SKM-1 (cell line): ENCODE data around the gene PAPPA.

Experiments
- DNase-seq: peaks from one replicate; lab custom pipeline; 2025; ENCODE audit not compliant: unreplicated experiment; lab: John Stamatoyannopoulos, UW

The PAPPA gene

GRCh38 chr9:116409638-116410037, 256.0 kb downstream of the PAPPA start:
- DNase-seq: no peak

GRCh38 chr9:116411506-116411905, 257.9 kb downstream of the PAPPA start:
- DNase-seq: no peak

DNA sequence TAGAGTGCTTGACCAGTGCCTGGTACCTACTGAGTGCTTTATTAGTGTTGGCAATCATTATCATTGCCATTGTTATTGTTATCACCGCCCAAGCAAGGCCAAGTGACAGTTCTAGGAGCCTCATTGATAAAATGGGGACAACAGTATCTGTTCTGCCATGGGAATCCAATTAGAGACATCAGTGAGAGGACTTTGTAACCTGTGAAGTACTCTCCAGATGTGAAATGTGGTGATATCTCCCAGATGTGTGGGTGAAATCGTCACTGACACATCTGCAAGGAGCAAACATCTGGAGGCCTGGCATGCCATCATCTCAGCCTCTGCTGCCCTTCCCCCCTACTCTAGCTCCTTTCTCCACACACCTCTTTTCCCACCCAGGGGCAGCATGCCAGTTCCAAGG, 260.8 kb downstream of the PAPPA start:
- DNase-seq: no peak

GRCh38 chr9:116416421-116416820, 262.8 kb downstream of the PAPPA start:
- no peak for DNase-seq

DNA sequence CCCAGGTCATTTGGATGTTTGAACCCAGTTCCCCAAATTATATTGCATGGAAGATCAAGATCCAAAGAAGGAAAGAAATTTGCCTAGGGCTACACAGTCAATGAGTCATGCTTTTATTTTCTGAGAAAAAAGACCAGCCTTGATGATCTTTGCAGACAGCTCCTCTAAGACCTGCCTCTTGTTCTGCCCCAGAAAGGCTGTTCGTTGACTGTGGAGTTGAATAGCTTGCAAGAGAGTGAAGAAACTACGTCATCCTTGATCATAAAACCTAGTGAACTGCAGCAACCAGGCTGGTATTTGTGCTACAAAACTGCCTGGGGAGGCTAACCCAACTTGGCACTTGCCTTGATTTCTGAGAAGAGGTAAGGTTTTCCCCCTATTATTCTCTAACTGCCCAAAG, 263.9 kb downstream of the PAPPA start:
- DNase-seq: no peak

GRCh38 chr9:116419181-116419580, 265.6 kb downstream of the PAPPA start:
- DNase-seq: no peak

DNA sequence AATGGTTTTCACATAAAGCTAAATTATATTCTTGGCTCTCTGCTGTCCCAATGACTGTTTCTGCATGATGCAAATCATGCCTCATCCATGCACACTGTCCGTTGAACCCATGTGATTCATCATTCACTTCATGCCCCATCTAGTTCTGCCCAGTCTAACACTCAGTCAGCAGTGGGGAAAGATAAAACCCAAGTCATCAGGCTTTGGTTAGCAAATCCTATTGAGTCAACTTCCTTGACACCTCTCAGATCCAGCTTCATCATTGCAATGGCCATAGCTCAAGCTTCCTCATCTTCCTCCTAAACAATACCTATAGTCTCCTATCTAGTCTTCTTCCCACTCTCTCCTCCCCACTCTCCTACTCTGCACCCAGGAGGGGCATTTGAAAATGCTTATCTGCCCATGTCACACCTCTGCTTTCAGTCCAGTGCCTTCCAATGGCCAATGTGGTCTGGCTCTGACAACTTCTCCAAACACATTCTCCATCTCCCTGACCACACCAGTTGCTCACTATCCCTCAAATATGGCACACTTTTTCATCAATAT, 267.5 kb downstream of the PAPPA start:
- no peak for DNase-seq

DNA sequence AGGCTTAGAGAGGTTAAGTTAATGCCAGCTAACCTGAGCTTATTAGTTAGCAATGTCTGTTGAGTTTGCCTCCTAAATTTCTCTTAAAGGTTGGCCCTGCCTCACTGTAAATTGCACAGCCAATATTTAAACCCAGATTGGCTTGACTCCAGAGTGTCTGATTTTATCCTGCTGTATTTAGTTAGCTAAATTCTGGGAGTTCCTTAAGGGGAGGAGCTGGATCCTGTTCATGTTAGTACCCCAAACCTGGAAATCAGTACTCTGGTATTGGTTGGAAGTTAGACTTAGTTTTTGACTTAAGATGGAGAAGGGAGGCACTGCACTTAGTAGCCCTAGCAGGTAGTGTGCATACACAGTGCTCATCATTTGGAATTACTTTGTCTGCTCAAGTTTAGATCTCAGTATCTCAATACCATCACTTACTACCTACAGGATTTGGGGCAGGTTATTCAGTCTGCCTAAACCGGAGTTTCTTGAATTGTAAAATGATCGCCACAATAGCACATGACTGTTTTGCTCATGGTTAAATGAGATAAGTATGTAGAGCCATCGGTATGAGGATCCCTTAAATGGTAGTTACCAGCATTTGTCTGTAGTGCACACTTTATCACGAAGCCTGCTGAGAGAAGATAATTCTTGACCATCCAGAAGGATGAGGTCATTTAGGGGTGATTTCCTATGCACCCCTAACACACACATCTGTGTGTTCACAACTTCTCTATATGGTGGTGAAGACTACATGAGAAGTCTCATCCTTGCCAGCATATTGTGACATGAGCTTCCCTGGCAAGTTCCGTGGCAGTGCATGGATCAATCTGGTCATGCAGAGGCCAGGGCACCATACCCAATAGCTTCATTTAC, 268.8 kb downstream of the PAPPA start:
- no peak for DNase-seq

DNA sequence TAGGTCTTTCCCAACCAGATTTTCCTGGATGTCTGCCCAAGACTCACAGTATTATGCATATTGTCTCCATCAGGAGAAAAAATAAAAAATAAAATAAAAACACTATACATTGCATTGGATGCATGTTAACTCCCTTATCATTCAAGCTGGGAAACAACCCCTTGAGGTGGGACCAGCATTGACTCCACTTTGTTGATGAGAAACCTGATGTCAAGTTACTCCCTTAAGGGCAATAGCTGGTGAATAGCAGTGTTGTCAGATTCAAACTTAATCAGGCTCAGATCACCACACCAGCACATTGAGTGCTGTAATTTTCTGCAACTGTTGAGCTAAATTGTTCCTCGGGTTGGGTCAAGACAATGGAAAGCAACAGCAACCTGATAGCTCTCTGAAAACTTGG, 269.6 kb downstream of the PAPPA start:
- no peak for DNase-seq

DNA sequence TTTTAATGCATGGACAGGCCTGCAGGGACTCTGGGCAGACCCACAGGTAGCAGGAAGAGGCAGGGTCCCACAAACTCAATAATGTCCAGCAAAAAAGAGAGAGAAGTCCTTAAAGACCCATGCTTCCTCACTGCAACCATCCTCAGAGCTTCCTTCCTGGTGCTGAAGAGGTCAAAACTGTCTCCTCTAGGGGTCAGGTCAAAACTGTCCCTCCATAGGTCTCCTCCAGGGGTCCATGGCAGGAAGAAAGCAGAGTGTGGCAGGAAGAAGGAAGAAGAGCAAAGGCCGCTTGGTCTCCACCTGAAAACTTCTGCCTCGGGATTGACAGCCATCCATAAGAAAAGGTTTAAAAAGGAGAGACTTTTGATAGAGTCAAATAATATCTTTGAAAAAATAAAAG, 271.7 kb downstream of the PAPPA start:
- DNase-seq: no peak

DNA sequence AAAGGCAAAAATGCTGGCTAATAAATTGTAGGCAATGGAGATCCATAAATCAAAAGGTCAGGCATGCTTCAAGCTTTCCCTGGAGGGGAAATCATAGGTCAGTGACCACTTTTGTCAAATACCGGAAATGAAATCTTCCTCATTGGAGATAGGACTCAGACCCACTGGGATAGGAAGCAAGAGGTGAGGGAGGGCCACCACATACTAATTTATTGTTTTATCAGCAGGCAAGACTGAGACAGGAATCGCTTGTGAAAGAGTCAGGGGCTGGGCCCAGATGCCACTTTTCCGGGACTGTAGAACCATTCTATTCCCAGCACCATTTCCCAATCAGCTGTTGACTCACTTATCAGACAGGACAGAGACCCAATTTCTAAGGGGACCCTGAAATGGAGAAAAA, 277.3 kb downstream of the PAPPA start:
- DNase-seq: no peak

GRCh38 chr9:116432051-116432450, 278.5 kb downstream of the PAPPA start:
- DNase-seq: no peak

DNA sequence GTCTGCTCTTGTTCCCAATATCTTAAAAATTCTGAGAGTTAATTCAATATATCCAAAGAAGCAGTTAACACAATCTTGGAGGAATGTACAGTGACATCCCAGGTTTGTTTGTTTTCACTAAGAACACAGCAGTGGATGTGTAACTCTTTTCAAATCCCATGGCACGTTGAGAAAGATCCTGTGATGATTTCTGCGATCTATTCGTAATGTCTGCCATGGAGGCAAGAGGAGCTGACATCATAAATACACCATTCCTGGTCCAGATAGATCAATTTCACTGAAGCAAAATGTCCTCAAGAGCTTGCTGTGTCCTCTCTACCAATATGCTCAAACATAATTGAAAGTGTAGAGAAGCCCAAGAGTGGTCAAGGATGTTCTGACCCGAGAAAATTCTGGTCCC, 280.7 kb downstream of the PAPPA start:
- no peak for DNase-seq

DNA sequence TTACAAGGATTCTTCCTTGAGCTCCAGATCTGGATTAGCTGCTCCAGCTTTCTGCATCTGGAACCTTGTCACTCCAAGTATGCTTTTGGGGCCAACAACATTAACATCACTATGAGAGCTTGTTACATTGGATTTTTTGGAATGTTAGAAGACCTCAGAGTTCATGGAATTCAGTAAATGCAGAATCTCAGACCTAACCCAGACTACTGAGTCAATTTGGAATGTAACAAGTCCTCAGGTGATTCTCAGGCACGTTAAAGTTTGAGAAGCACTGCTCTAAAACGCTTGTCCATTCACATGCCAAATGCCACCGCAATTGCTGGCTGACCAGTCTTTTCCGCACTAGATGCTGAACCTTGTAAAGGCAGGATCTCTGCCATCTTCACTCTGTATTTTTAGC, 282.1 kb downstream of the PAPPA start:
- no peak for DNase-seq

GRCh38 chr9:116436121-116436520, 282.5 kb downstream of the PAPPA start:
- DNase-seq: no peak

GRCh38 chr9:116437411-116438370, 284.1 kb downstream of the PAPPA start:
- no peak for DNase-seq

GRCh38 chr9:116442528-116442927, 288.9 kb downstream of the PAPPA start:
- no peak for DNase-seq

DNA sequence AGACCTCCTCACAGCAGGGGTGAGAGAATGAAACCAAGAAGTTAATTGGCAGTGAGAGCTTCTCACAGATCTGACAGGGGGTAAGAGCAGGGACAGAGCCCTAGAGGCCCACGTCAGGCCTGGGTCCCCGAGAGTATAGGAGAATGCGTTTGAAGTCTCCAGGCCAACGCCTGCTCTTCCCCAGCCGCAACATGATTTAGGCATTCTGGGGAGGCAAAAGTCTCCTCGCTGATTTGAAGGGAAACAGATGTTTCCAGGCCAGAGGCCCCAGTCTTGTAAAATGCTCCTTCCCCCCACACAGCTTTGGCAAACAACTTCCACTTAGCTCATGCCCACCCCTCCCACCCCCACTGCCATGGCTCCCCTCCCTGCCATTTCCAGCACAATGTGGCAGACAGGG, 294.3 kb downstream of the PAPPA start:
- DNase-seq: no peak

GRCh38 chr9:116448431-116448830, 294.8 kb downstream of the PAPPA start:
- DNase-seq: no peak

DNA sequence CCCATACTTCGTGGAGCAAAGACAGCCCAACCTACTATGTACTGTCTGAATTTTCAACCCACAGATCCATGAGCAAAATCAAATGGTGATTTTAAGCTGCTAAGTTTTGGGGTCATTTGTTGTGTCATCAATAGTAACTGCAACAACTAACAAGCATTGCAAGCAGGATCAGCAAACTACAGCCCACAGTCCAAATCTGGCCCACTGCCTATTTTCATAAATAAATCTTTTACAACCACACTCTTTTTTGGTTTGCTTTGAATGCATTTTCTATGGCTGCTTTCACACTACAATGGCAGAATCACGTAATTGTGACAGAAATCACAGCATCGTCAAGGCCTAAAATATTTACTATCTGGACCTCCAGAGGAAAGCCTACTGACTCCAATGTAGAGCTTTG, 296.4 kb downstream of the PAPPA start:
- no peak for DNase-seq

DNA sequence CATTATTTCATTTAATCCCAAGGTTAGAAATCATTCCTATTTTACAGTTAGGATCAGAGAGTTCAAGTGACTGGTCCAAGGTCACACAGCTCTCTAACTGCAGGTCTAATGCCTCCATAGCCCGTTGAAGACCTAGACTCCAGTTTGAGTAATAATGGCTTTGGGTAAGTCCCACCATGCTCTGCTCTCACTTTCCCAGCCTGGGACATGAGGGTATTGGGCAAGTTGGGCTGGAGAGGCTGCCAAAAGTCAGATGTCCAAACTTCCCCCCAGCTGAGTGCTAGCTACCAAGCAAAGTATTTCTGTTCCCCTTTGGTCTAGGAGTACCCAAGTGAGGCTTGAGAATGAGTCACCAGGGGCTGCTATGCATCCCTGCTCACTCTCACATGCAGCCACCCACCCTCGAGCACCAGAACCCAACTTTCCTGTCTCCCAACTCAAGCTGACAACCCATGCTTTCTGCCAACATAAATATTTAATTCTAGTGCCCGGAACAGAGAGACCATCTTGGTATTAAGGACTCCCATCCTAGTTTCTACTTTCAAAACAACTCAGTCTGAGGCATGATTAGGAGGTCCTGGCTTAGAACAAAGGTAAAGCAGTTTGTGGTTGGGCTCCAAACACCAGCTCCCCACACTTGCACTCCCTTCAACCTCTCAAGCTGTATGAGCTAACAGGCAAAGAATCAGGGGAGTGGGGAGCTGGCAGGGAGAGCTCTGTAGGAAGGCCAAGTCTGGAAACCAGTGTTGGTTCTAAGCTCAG, 297.0 kb downstream of the PAPPA start:
- no peak for DNase-seq
